H1 (cell line): Measurements from ENCODE around the gene SLC34A1. TPM values are rescaled to one million over a fixed set of nuclear protein-coding genes. Genes with fewer than 3 reads are reported as not detected.

Experiments
- CTCF ChIA-PET: fragments of 300-600 bp; sonication (Branson Sonifier 250); formaldehyde crosslinking; loops from one replicate; lab custom pipeline; 2021; ENCODE audit not compliant: partially characterized antibody; lab: Charles Lee
- POLR2A ChIA-PET: fragments of 300-600 bp; sonication (Branson Sonifier 250); formaldehyde crosslinking; loops from one replicate; lab custom pipeline; 2021; ENCODE audit warnings: inconsistent platforms; ENCODE audit not compliant: partially characterized antibody; lab: Charles Lee
- DNase-seq, 2 experiments: peaks; one replicate each; pipeline versions ENCODE4 v3.0.0 to v3.0.0-alpha.2; 2010 to 2022; ENCODE audit warnings: low spot score in 2 of 2, low read depth in 1 of 2, mixed read lengths in 1 of 2
- FAIRE-seq: peaks from 2 replicates; lab custom pipeline; 2011; peaks lifted over from hg19 to GRCh38; lab: Jason Lieb, UNC
- H2AFZ ChIP-seq: 2 replicates; pipeline ENCODE4 v1.8.1; 2012; ENCODE audit warnings: low read length, inconsistent platforms
- H2AK5ac ChIP-seq: 2 replicates; pipeline ENCODE4 v1.6.1; 2013; ENCODE audit warnings: low read depth, low read length
- H2BK120ac ChIP-seq: replicated peaks from 2 replicates; pipeline ENCODE3; 2013; ENCODE audit warnings: low read depth, low read length, inconsistent platforms
- H2BK12ac ChIP-seq: 2 replicates; pipeline ENCODE4 v1.6.1; 2013; ENCODE audit warnings: low read depth, low read length
- H2BK15ac ChIP-seq: 2 replicates; pipeline ENCODE4 v1.6.1; 2013; ENCODE audit warnings: low read length
- H2BK20ac ChIP-seq: 2 replicates; pipeline ENCODE4 v1.6.1; 2013; ENCODE audit warnings: low read length
- H2BK5ac ChIP-seq: 2 replicates; pipeline ENCODE4 v1.6.1; 2013; ENCODE audit warnings: low read depth, low read length
- H3K14ac ChIP-seq: 2 replicates; pipeline ENCODE4 v1.6.1; 2013; ENCODE audit warnings: inconsistent platforms; ENCODE audit not compliant: insufficient read length
- H3K18ac ChIP-seq: 2 replicates; pipeline ENCODE4 v1.6.1; 2013; ENCODE audit warnings: low read length; ENCODE audit errors: extremely low read depth
- H3K23ac ChIP-seq: 2 replicates; pipeline ENCODE4 v1.6.1; 2013; ENCODE audit warnings: inconsistent platforms; ENCODE audit not compliant: insufficient read length
- H3K23me2 ChIP-seq: 2 replicates; pipeline ENCODE4 v1.6.1; 2013; ENCODE audit warnings: low read depth, low read length
- H3K27ac ChIP-seq: 2 replicates; pipeline ENCODE4 v1.6.1; 2011; ENCODE audit warnings: low read depth, low read length, inconsistent platforms
- H3K27me3 ChIP-seq, 4 experiments: replicated peaks in 1 of 4; 1 replicate in 1 of 4; 2 replicates in 3 of 4; pipeline versions ENCODE4 v1.6.1 to v1.8.1; 2011 to 2013; ENCODE audit warnings: low read length in 3 of 4, mild to moderate bottlenecking in 3 of 4, inconsistent platforms in 2 of 4, mixed read lengths in 2 of 4, moderate library complexity in 1 of 4; ENCODE audit not compliant: control insufficient read depth in 3 of 4, insufficient read depth in 3 of 4; ENCODE audit errors: extremely low read depth in 1 of 4
- H3K36me3 ChIP-seq, 4 experiments: 2 replicates each; pipeline versions ENCODE4 v1.6.1 to v1.8.1; 2011 to 2013; ENCODE audit warnings: mild to moderate bottlenecking in 4 of 4, low read length in 3 of 4, moderate library complexity in 2 of 4, control low read depth in 1 of 4, inconsistent platforms in 1 of 4; ENCODE audit not compliant: insufficient read depth in 4 of 4, control insufficient read depth in 2 of 4
- H3K4ac ChIP-seq: replicated peaks from 2 replicates; pipeline ENCODE3; 2013; ENCODE audit warnings: low read length, low read depth, mixed read lengths, inconsistent platforms; ENCODE audit not compliant: insufficient read length
- H3K4me1 ChIP-seq, 4 experiments: replicated peaks in 1 of 4; 1 replicate in 1 of 4; 2 replicates in 3 of 4; pipeline versions ENCODE4 v1.6.1 to v1.8.1; 2011 to 2013; ENCODE audit warnings: low read length in 3 of 4, inconsistent platforms in 2 of 4, mixed read lengths in 1 of 4; ENCODE audit not compliant: insufficient read depth in 4 of 4, control insufficient read depth in 3 of 4
- H3K4me2 ChIP-seq, 2 experiments: 2 replicates each; pipeline versions ENCODE4 v1.6.1 to v1.8.1; 2011 to 2013; ENCODE audit warnings: low read depth in 2 of 2, low read length in 2 of 2, control low read depth in 1 of 2, inconsistent platforms in 1 of 2, mild to moderate bottlenecking in 1 of 2; ENCODE audit not compliant: insufficient read depth in 1 of 2
- H3K4me3 ChIP-seq, 4 experiments: fragments of 200-600, 300-600 bp in 1 of 4; sonication (generic), shearing (Covaris generic), sonication (Bioruptor Twin) in 1 of 4; 2 replicates each; pipeline versions ENCODE4 v1.5.1 to v1.8.1; 2011 to 2016; ENCODE audit warnings: low read length in 4 of 4, low read depth in 3 of 4, control low read depth in 2 of 4, inconsistent platforms in 2 of 4, mild to moderate bottlenecking in 2 of 4, mixed read lengths in 1 of 4, moderate library complexity in 1 of 4; ENCODE audit not compliant: insufficient read depth in 2 of 4; ENCODE audit errors: extremely low read depth in 1 of 4
- H3K56ac ChIP-seq: replicated peaks from 2 replicates; pipeline ENCODE3; 2013; ENCODE audit warnings: low read depth, mild to moderate bottlenecking, mixed read lengths, low read length, inconsistent platforms; ENCODE audit not compliant: insufficient read length
- H3K79me1 ChIP-seq: 2 replicates; pipeline ENCODE4 v1.6.1; 2013; ENCODE audit warnings: low read depth, low read length, control low read depth
- H3K79me2 ChIP-seq, 2 experiments: 2 replicates each; pipeline versions ENCODE4 v1.6.1 to v1.8.1; 2012 to 2013; ENCODE audit warnings: low read length in 2 of 2, mild to moderate bottlenecking in 2 of 2, inconsistent platforms in 1 of 2; ENCODE audit not compliant: insufficient read depth in 2 of 2, control insufficient read depth in 1 of 2
- H3K9ac ChIP-seq, 4 experiments: replicated peaks in 1 of 4; 1 replicate in 1 of 4; 2 replicates in 3 of 4; pipeline versions ENCODE4 v1.6.1 to v1.8.1; 2011 to 2013; ENCODE audit warnings: low read depth in 3 of 4, low read length in 3 of 4, control low read depth in 2 of 4, mild to moderate bottlenecking in 2 of 4, moderate library complexity in 2 of 4, inconsistent platforms in 1 of 4; ENCODE audit errors: extremely low read depth in 1 of 4
- H3K9me3 ChIP-seq, 2 experiments: 2 replicates each; pipeline versions ENCODE4 v1.6.1 to v1.8.1; 2012 to 2013; ENCODE audit warnings: mild to moderate bottlenecking in 2 of 2, moderate library complexity in 2 of 2, control low read depth in 1 of 2, inconsistent platforms in 1 of 2, low read depth in 1 of 2, low read length in 1 of 2, mixed read lengths in 1 of 2; ENCODE audit not compliant: insufficient read depth in 2 of 2
- H4K20me1 ChIP-seq, 2 experiments: replicated peaks in 1 of 2; 2 replicates each; pipeline versions ENCODE3 to v1.8.1; 2011 to 2013; ENCODE audit warnings: inconsistent platforms in 2 of 2, low read length in 2 of 2, mild to moderate bottlenecking in 1 of 2; ENCODE audit not compliant: insufficient read depth in 2 of 2, control insufficient read depth in 1 of 2
- H4K5ac ChIP-seq: 2 replicates; pipeline ENCODE4 v1.6.1; 2013; ENCODE audit warnings: low read length, low read depth, mixed read lengths, inconsistent platforms; ENCODE audit not compliant: insufficient read length
- H4K8ac ChIP-seq: 2 replicates; pipeline ENCODE4 v1.8.0; 2013; ENCODE audit warnings: mild to moderate bottlenecking, moderate library complexity, low read length, inconsistent platforms; ENCODE audit not compliant: insufficient read depth; ENCODE audit errors: extremely low read depth
- H4K91ac ChIP-seq: replicated peaks from 2 replicates; pipeline ENCODE3; 2013; ENCODE audit warnings: low read length, mixed read lengths, inconsistent platforms; ENCODE audit not compliant: insufficient read length
- ASH2L ChIP-seq: fragments of 200-600, 300-600 bp; sonication (generic); IDR thresholded peaks from one replicate; pipeline ENCODE4 v1.7.1; 2017; ENCODE audit warnings: low read length
- CEBPB ChIP-seq: IDR thresholded peaks from 2 replicates; pipeline ENCODE4 v1.6.1; 2012; ENCODE audit warnings: low read depth, low read length
- FOSL1 ChIP-seq: IDR thresholded peaks from 2 replicates; pipeline ENCODE4 v1.6.1; 2011; ENCODE audit warnings: mild to moderate bottlenecking, low read depth, low read length, moderate library complexity; ENCODE audit not compliant: insufficient read depth
- MAFK ChIP-seq: IDR thresholded peaks from 2 replicates; pipeline ENCODE4 v1.6.1; 2012; ENCODE audit warnings: low read depth, mild to moderate bottlenecking, improper control_type of control experiment, low read length
- POLR2A ChIP-seq, 2 experiments: IDR thresholded peaks; 1 replicate in 1 of 2; 2 replicates in 1 of 2; pipeline ENCODE4 v1.6.1; 2011; ENCODE audit warnings: low read depth in 2 of 2, low read length in 2 of 2, mild to moderate bottlenecking in 2 of 2; ENCODE audit errors: control extremely low read depth in 1 of 2
- POLR2AphosphoS5 ChIP-seq: IDR thresholded peaks from 2 replicates; pipeline ENCODE4 v1.6.1; 2011; ENCODE audit warnings: low read depth, low read length
- RXRA ChIP-seq: IDR thresholded peaks from 2 replicates; pipeline ENCODE4 v1.6.1; 2011; ENCODE audit warnings: low read depth, mild to moderate bottlenecking, low read length, moderate library complexity; ENCODE audit not compliant: insufficient read depth
- SUZ12 ChIP-seq: fragments of 200-600 bp; sonication (generic); IDR thresholded peaks from 2 replicates; pipeline ENCODE4 v1.6.1; 2012; ENCODE audit warnings: mild to moderate bottlenecking, inconsistent platforms, low read length, moderate library complexity, mixed read lengths
- TAF1 ChIP-seq: IDR thresholded peaks from 2 replicates; pipeline ENCODE4 v1.6.1; 2011; ENCODE audit warnings: mild to moderate bottlenecking, low read depth, low read length
- TBP ChIP-seq: IDR thresholded peaks from 2 replicates; pipeline ENCODE4 v1.6.1; 2011; ENCODE audit warnings: low read depth, low read length, improper control_type of control experiment
- TEAD4 ChIP-seq: IDR thresholded peaks from 2 replicates; pipeline ENCODE4 v1.6.1; 2012; ENCODE audit warnings: low read depth, low read length, inconsistent platforms, mixed read lengths
- WGBS, 2 experiments: shearing (Covaris generic) in 1 of 2; methylation state at CpG; one replicate each; pipeline versions ENCODE4 v1.1.6 to v1.1.7; 2013 to 2015; ENCODE audit warnings: low lambda C conversion rate in 2 of 2, mixed read lengths in 2 of 2, inconsistent platforms in 1 of 2, low coverage in 1 of 2, missing lambda C conversion rate in 1 of 2; ENCODE audit not compliant: insufficient replicate concordance in 2 of 2, insufficient coverage in 1 of 2, insufficient read length in 1 of 2; ENCODE audit errors: extremely low coverage in 1 of 2, missing lambda C conversion rate in 1 of 2; 5-methylcytosine and 5-hydroxymethylcytosine counted together
- polyA plus RNA-seq, 7 experiments: library from polyadenylated mRNA; depleted of rRNA in 3 of 7; stranded (reverse) in 5 of 7; unstranded in 2 of 7; fragments of >200 nt in 5 of 7; fragments of 200-250 nt in 2 of 7; gene quantifications; 1 replicate in 5 of 7; 2 replicates in 1 of 7; 4 replicates in 1 of 7; pipeline versions ENCODE4 v1.2.1 to v1.2.3, GENCODE V29; 2011 to 2013; ENCODE audit warnings: missing spikeins in 2 of 7, mixed read lengths in 2 of 7
- total RNA-seq: library from RNA; stranded (reverse); fragmentation: NEBNext Ultra II Directional; extraction: Animal tissue kit (Norgen Biotek cat#: 25700); gene quantifications from 2 replicates; pipeline ENCODE4 v1.2.1, GENCODE V29; 2021
- TF ChIP-seq, protein P1 (sequence below), 3 experiments: IDR thresholded peaks; 1 replicate in 2 of 3; 2 replicates in 1 of 3; pipeline versions ENCODE4 v1.5.1 to v1.6.1; 2011; ENCODE audit warnings: low read length in 3 of 3, mild to moderate bottlenecking in 3 of 3, inconsistent platforms in 2 of 3, low read depth in 1 of 3, moderate library complexity in 1 of 3; ENCODE audit not compliant: insufficient read depth in 1 of 3; ENCODE audit errors: control extremely low read depth in 1 of 3

SLC34A1 gene
- total and polyA plus RNA-seq, 2 of the 8 experiments (the other 6 are each of a cell fraction or from before 2014, with no cell fraction given), result not detected

DNA sequence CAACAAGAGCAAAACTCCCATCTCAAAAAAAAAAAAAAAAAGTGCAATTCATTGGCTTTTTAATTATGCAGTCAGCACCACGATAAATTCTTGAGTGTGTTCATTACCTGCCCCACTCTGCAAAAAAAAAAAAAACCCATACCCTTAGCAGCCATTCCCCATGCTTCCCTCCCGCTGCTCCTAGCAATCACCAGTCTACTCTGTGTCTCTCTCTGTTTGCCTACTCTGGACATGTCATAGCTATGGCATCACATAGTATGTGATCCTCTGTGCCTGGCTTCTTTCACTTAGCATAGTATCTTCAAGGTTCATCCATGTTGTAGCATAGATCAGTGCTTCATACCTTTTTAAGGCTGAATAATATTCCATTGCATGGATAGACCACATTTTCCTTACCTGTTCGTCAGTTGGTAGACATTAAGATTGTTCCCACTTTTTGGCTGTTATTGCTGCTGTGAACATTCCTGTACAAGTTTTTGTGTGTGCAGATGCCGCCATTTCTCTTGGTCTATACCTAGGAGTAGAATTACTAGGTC is 55.4 kb downstream of the SLC34A1 start:
- POLR2A ChIA-PET, result interaction anchor here (0.9 to 67.5 kb wide), 5 partner anchors 16 to 58 kb away, joined by 3 to 3349 read pairs (median 143); partner anchors contain the start of genes DBN1, DOK3, GRK6 and PDLIM7
- no peak overlapping the region for H2AK5ac ChIP-seq
- 96% methylated on average over 4 of the region's 4 CpGs; no CpG with 5 or more reads in 1 of the 2 experiments for WGBS, 2 experiments
- H3K23me2 ChIP-seq, result no peaks in the 10 kb centered on the region
- no peak overlapping the region for H3K14ac ChIP-seq
- H3K56ac ChIP-seq, result no peak overlapping the region
- H4K8ac ChIP-seq, result no peak overlapping the region
- no peaks in the 10 kb centered on the region for H3K79me1 ChIP-seq
- H4K5ac ChIP-seq, result no peak overlapping the region
- 0 out of 2 replicates have a peak overlapping the region, but pooled peaks have one; percentile 7 for H2BK12ac ChIP-seq
- peaks cover 0 to 7% of the 10 kb centered on the region in 2 experiments for H4K20me1 ChIP-seq
- CTCF ChIA-PET, result interaction anchor here (0.6 to 23.6 kb wide), 8 partner anchors 9 to 687 kb away, joined by 3 to 430 read pairs (median 76); partner anchors contain the start of genes F12, PFN3 and SLC34A1
- H2BK120ac ChIP-seq, result no peak overlapping the region
- no peak overlapping the region for H3K9ac ChIP-seq
- H3K4me1 ChIP-seq, result peaks cover 0 to 11% (median 3%) of the 10 kb centered on the region in 4 experiments; a peak in 3 of 7 replicates
- no peak for FAIRE-seq
- peak overlapping the region; percentile 57; the same call in 1 of the 2 replicates for H2BK20ac ChIP-seq
- H2AFZ ChIP-seq, result no peak overlapping the region
- H3K79me2 ChIP-seq, result no peaks in the 10 kb centered on the region
- DNase-seq, result no peak
- no peak overlapping the region for H3K18ac ChIP-seq
- no peak overlapping the region for H4K91ac ChIP-seq
- H2BK15ac ChIP-seq, result no peak overlapping the region
- H3K9me3 ChIP-seq, result no peaks in the 10 kb centered on the region
- H3K36me3 ChIP-seq, result peaks cover 2 to 20% (median 11%) of the 10 kb centered on the region in 4 experiments; a peak in 6 of 8 replicates
- no peak overlapping the region for H3K4me3 ChIP-seq
- H2BK5ac ChIP-seq, result no peak overlapping the region
- H3K23ac ChIP-seq, result no peak overlapping the region
- H3K4me2 ChIP-seq, result no peak overlapping the region
- no peak overlapping the region for H3K4ac ChIP-seq
- no peak overlapping the region for H3K27ac ChIP-seq
- peaks cover 0 to 2% (median 0%) of the 10 kb centered on the region in 4 experiments; a peak in 2 of 7 replicates for H3K27me3 ChIP-seq
- TF ChIP-seq CEBPB, result no peak
- TF ChIP-seq TAF1, result no peak
- TF ChIP-seq ASH2L, result no peak
- no peak for TF ChIP-seq TBP
- TF ChIP-seq TEAD4, result no peak
- no peak for TF ChIP-seq POLR2A (IDR thresholded peaks at IDR 0.05; ENCODE audit: control extremely low read depth in 1 of 2, low read depth in 2 of 2, low read length in 2 of 2)
- TF ChIP-seq POLR2AphosphoS5, result no peak
- TF ChIP-seq, protein P1, sequence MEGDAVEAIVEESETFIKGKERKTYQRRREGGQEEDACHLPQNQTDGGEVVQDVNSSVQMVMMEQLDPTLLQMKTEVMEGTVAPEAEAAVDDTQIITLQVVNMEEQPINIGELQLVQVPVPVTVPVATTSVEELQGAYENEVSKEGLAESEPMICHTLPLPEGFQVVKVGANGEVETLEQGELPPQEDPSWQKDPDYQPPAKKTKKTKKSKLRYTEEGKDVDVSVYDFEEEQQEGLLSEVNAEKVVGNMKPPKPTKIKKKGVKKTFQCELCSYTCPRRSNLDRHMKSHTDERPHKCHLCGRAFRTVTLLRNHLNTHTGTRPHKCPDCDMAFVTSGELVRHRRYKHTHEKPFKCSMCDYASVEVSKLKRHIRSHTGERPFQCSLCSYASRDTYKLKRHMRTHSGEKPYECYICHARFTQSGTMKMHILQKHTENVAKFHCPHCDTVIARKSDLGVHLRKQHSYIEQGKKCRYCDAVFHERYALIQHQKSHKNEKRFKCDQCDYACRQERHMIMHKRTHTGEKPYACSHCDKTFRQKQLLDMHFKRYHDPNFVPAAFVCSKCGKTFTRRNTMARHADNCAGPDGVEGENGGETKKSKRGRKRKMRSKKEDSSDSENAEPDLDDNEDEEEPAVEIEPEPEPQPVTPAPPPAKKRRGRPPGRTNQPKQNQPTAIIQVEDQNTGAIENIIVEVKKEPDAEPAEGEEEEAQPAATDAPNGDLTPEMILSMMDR (IDR thresholded peaks at IDR 0.05; ENCODE audit: control extremely low read depth in 1 of 3, insufficient read depth in 1 of 3, low read depth in 1 of 3, low read length in 3 of 3), result no peak
- TF ChIP-seq FOSL1, result no peak
- TF ChIP-seq SUZ12, result no peak
- no peak for TF ChIP-seq MAFK
- TF ChIP-seq RXRA, result no peak
